ENCODE results near the gene POLG. TPM values are rescaled to one million over a fixed set of nuclear protein-coding genes. Genes with fewer than 3 reads are reported as not detected.
"Not testable (repeated sequence)": the region's sequence is repeated elsewhere in the genome, so short reads cannot be mapped to it uniquely, and the experiment has no call there.

Gene POLG
- total RNA-seq, 2 experiments from 2014 or later = 139 to 140 TPM

DNA sequence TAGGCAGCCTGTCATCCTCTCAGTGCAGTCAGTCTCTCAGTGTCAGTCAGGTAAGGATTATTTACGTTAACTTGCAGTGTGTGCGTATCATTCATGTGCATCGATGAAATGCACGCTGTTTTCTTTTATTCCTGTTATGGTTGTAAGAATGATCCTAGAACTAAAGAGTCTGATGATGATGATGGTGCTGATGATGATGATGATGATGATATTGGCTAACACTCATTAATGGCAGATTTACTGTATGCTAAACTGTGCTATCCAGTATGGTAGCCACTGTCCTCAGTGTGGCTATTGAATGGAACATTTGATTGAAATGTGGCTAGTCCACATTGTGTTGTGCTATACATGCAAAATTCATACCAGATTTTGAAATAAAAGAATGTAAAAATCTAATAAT, 51.4 kb downstream of the POLG start:
- no peak overlapping the region for H3K27ac ChIP-seq (ENCODE audit: low read depth in 1 of 2, low read length in 2 of 2)
- H3K4me3 Mint-ChIP-seq = no peak overlapping the region
- no peaks in the 10 kb centered on the region for H3K36me3 ChIP-seq (ENCODE audit: insufficient read depth, low read length)
- H3K27me3 ChIP-seq (ENCODE audit: control insufficient read depth in 1 of 2, insufficient read depth in 2 of 2, low read length in 2 of 2) = no peaks in the 10 kb centered on the region
- no peaks in the 10 kb centered on the region for H3K9me3 Mint-ChIP-seq
- TF ChIP-seq, protein P1, sequence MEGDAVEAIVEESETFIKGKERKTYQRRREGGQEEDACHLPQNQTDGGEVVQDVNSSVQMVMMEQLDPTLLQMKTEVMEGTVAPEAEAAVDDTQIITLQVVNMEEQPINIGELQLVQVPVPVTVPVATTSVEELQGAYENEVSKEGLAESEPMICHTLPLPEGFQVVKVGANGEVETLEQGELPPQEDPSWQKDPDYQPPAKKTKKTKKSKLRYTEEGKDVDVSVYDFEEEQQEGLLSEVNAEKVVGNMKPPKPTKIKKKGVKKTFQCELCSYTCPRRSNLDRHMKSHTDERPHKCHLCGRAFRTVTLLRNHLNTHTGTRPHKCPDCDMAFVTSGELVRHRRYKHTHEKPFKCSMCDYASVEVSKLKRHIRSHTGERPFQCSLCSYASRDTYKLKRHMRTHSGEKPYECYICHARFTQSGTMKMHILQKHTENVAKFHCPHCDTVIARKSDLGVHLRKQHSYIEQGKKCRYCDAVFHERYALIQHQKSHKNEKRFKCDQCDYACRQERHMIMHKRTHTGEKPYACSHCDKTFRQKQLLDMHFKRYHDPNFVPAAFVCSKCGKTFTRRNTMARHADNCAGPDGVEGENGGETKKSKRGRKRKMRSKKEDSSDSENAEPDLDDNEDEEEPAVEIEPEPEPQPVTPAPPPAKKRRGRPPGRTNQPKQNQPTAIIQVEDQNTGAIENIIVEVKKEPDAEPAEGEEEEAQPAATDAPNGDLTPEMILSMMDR (IDR thresholded peaks at IDR 0.05) = no peak
- DNase-seq (no peak), ATAC-seq (ENCODE audit: poor library complexity) (no peak)
- no peak overlapping the region for H3K4me3 ChIP-seq (ENCODE audit: low read length)
- ChIA-PET CTCF (no interaction called here), POLR2A (no interaction called here)
- no peaks in the 10 kb centered on the region for H3K4me1 ChIP-seq (ENCODE audit: insufficient read depth, low read length)
- no peaks in the 10 kb centered on the region for H3K4me1 Mint-ChIP-seq (ENCODE audit: low read depth)
- no peaks in the 10 kb centered on the region for H3K9me3 ChIP-seq (ENCODE audit: control insufficient read depth in 1 of 2, insufficient read depth in 1 of 2, low read length in 2 of 2)
- intact Hi-C loops (cut with DNase I, micrococcal nuclease) = no loop called here
- H3K36me3 Mint-ChIP-seq (ENCODE audit: low read depth) = peaks cover 48% of the 10 kb centered on the region
- H3K27ac Mint-ChIP-seq = no peak overlapping the region
- no peaks in the 10 kb centered on the region for H3K27me3 Mint-ChIP-seq

GRCh38 chr15:89282631-89283030, 52.0 kb downstream of the POLG start:
- no peak overlapping the region for H3K27ac ChIP-seq (ENCODE audit: low read depth in 1 of 2, low read length in 2 of 2)
- no peaks in the 10 kb centered on the region for H3K4me1 Mint-ChIP-seq (ENCODE audit: low read depth)
- TF ChIP-seq, protein P1 (IDR thresholded peaks at IDR 0.05) = no peak
- no peaks in the 10 kb centered on the region for H3K9me3 ChIP-seq (ENCODE audit: control insufficient read depth in 1 of 2, insufficient read depth in 1 of 2, low read length in 2 of 2)
- no peak overlapping the region for H3K4me3 Mint-ChIP-seq
- no peaks in the 10 kb centered on the region for H3K9me3 Mint-ChIP-seq
- DNase-seq (no peak), ATAC-seq (ENCODE audit: poor library complexity) (no peak)
- H3K36me3 Mint-ChIP-seq (ENCODE audit: low read depth) = peaks cover 43% of the 10 kb centered on the region
- ChIA-PET POLR2A (no interaction called here), CTCF (interaction anchor here (1.0 to 2.2 kb wide), 2 partner anchors 76 kb away, joined by 3 to 5 read pairs; no protein-coding TSS in a partner anchor)
- no peak overlapping the region for H3K27ac Mint-ChIP-seq
- H3K4me1 ChIP-seq (ENCODE audit: insufficient read depth, low read length) = no peaks in the 10 kb centered on the region
- no peaks in the 10 kb centered on the region for H3K27me3 Mint-ChIP-seq
- no peaks in the 10 kb centered on the region for H3K27me3 ChIP-seq (ENCODE audit: control insufficient read depth in 1 of 2, insufficient read depth in 2 of 2, low read length in 2 of 2)
- no peaks in the 10 kb centered on the region for H3K36me3 ChIP-seq (ENCODE audit: insufficient read depth, low read length)
- H3K4me3 ChIP-seq (ENCODE audit: low read length) = no peak overlapping the region
- intact Hi-C loops (cut with DNase I, micrococcal nuclease) = no loop called here

GRCh38 chr15:89278307-89278706, 56.3 kb downstream of the POLG start:
- Histone ChIP-seq H3K36me3 (ENCODE audit: insufficient read depth, low read length) (no peaks in the 10 kb centered on the region), H3K27ac (ENCODE audit: low read depth in 1 of 2, low read length in 2 of 2) (no peak overlapping the region), H3K4me3 (ENCODE audit: low read length) (no peak overlapping the region), H3K9me3 (ENCODE audit: control insufficient read depth in 1 of 2, insufficient read depth in 1 of 2, low read length in 2 of 2) (no peaks in the 10 kb centered on the region), H3K4me1 (ENCODE audit: insufficient read depth, low read length) (no peaks in the 10 kb centered on the region), H3K27me3 (ENCODE audit: control insufficient read depth in 1 of 2, insufficient read depth in 2 of 2, low read length in 2 of 2) (no peaks in the 10 kb centered on the region)
- ATAC-seq (ENCODE audit: poor library complexity) (no peak), DNase-seq (no peak)
- ChIA-PET CTCF (no interaction called here), POLR2A (no interaction called here)
- no peaks in the 10 kb centered on the region for H3K9me3 Mint-ChIP-seq
- H3K36me3 Mint-ChIP-seq (ENCODE audit: low read depth) = peaks cover 21% of the 10 kb centered on the region
- intact Hi-C loops (cut with DNase I, micrococcal nuclease) = no loop called here
- no peaks in the 10 kb centered on the region for H3K27me3 Mint-ChIP-seq
- H3K4me1 Mint-ChIP-seq (ENCODE audit: low read depth) = no peaks in the 10 kb centered on the region
- H3K27ac Mint-ChIP-seq = no peak overlapping the region
- no peak overlapping the region for H3K4me3 Mint-ChIP-seq
- TF ChIP-seq, protein P1 (IDR thresholded peaks at IDR 0.05) = no peak

- POLR2A ChIA-PET, H3K27ac Mint-ChIP-seq, H3K4me3 Mint-ChIP-seq: not testable (repeated sequence)
Measured at GRCh38 chr15:89277281-89277680, 57.3 kb downstream of the POLG start.

More at GRCh38 chr15:89277281-89277680, 57.3 kb downstream of the POLG start:
- H3K4me3 ChIP-seq (ENCODE audit: low read length); H3K27me3 ChIP-seq (ENCODE audit: control insufficient read depth in 1 of 2, insufficient read depth in 2 of 2, low read length in 2 of 2); CTCF ChIA-PET; H3K36me3 ChIP-seq (ENCODE audit: insufficient read depth, low read length); H3K9me3 ChIP-seq (ENCODE audit: control insufficient read depth in 1 of 2, insufficient read depth in 1 of 2, low read length in 2 of 2); DNase-seq; H3K9me3 Mint-ChIP-seq; H3K27me3 Mint-ChIP-seq; H3K4me1 ChIP-seq (ENCODE audit: insufficient read depth, low read length); H3K4me1 Mint-ChIP-seq (ENCODE audit: low read depth); intact Hi-C loops (cut with DNase I, micrococcal nuclease); ATAC-seq (ENCODE audit: poor library complexity); H3K27ac ChIP-seq (ENCODE audit: low read depth in 1 of 2, low read length in 2 of 2): not testable (repeated sequence)
- H3K36me3 Mint-ChIP-seq (ENCODE audit: low read depth) = peaks cover 17% of the 10 kb centered on the region

Measured in CD4-positive, alpha-beta T cell (primary cell).